ENCODE results near the gene C1R.
A peak's percentile ranks its signal among the peaks of the same experiment; 100 is the strongest.
"Not testable (repeated sequence)": the region's sequence is repeated elsewhere in the genome, so short reads cannot be mapped to it uniquely, and the experiment has no call there.

Gene C1R

GRCh38 chr12:7065073-7065623, 27.1 kb downstream of the C1R start:
- no peak for DNase-seq

- no peak for DNase-seq
Measured at GRCh38 chr12:7064516-7064915, 27.7 kb downstream of the C1R start.

- no peak for DNase-seq
Measured at GRCh38 chr12:7061596-7061995, 30.6 kb downstream of the C1R start.

GRCh38 chr12:7061138-7061537, 31.1 kb downstream of the C1R start:
- DNase-seq = no peak

- peak; percentile 71 for DNase-seq
Measured at GRCh38 chr12:7060353-7060954, 31.8 kb downstream of the C1R start, which contains the start of gene C1S. TSS of gene C1S (plus strand) at chr12:7060718. CDS start at chr12:7061913, 1,195 bp downstream.

- no peak for DNase-seq
Measured at GRCh38 chr12:7059780-7060179, 32.5 kb downstream of the C1R start.

GRCh38 chr12:7058850-7059395, 33.3 kb downstream of the C1R start:
- no peak for DNase-seq

GRCh38 chr12:7058163-7058845, 33.9 kb downstream of the C1R start:
- DNase-seq = no peak

GRCh38 chr12:7055736-7056135, 36.5 kb downstream of the C1R start:
- not testable (repeated sequence) for DNase-seq

- no peak for DNase-seq
Measured at GRCh38 chr12:7054925-7055324, 37.3 kb downstream of the C1R start.

GRCh38 chr12:7049973-7050372, 42.3 kb downstream of the C1R start:
- DNase-seq = not testable (repeated sequence)

- DNase-seq = not testable (repeated sequence)
Measured at GRCh38 chr12:7049445-7049951, 42.7 kb downstream of the C1R start.

GRCh38 chr12:7047306-7047705, 44.9 kb downstream of the C1R start:
- no peak for DNase-seq

GRCh38 chr12:7046383-7047105, 45.7 kb downstream of the C1R start:
- DNase-seq = no peak

GRCh38 chr12:7045913-7046312, 46.3 kb downstream of the C1R start:
- DNase-seq = no peak

GRCh38 chr12:7042842-7043241, 49.4 kb downstream of the C1R start:
- DNase-seq = peak; percentile 47

GRCh38 chr12:7039403-7039802, 52.8 kb downstream of the C1R start:
- DNase-seq = no peak

GRCh38 chr12:7038591-7038990, 53.7 kb downstream of the C1R start:
- no peak for DNase-seq

GRCh38 chr12:7037411-7037810, 54.8 kb downstream of the C1R start:
- not testable (repeated sequence) for DNase-seq

GRCh38 chr12:7035463-7035862, 56.8 kb downstream of the C1R start:
- DNase-seq = no peak

GRCh38 chr12:7034464-7034863, 57.8 kb downstream of the C1R start:
- DNase-seq = no peak

- DNase-seq = no peak
Measured at GRCh38 chr12:7032990-7033389, 59.3 kb downstream of the C1R start.

GRCh38 chr12:7031306-7031705, 60.9 kb downstream of the C1R start:
- DNase-seq = no peak

Measured in NCI-H146 (cell line).